Neuronal stem cell (in vitro differentiated cells): ENCODE measurements around the gene MPPED1.
A peak's percentile ranks its signal among the peaks of the same experiment; 100 is the strongest.

Experiments used
- DNase-seq: peaks from one replicate; pipeline ENCODE4 v3.0.0-alpha.2; 2013; ENCODE audit warnings: low spot score
- H2AFZ ChIP-seq: one replicate; pipeline ENCODE4 v1.6.1; 2013; ENCODE audit warnings: mild to moderate bottlenecking, low read length, inconsistent platforms
- H2AK5ac ChIP-seq: 2 replicates; pipeline ENCODE4 v1.6.1; 2013; ENCODE audit warnings: low read depth, mild to moderate bottlenecking, inconsistent platforms, low read length, moderate library complexity, mixed read lengths
- H2BK120ac ChIP-seq: 2 replicates; pipeline ENCODE4 v1.6.1; 2013; ENCODE audit warnings: low read depth, mild to moderate bottlenecking, inconsistent platforms, low read length, moderate library complexity, mixed read lengths
- H2BK12ac ChIP-seq: one replicate; pipeline ENCODE4 v1.6.1; 2013; ENCODE audit warnings: low read length, inconsistent platforms
- H2BK15ac ChIP-seq: 2 replicates; pipeline ENCODE4 v1.6.1; 2013; ENCODE audit warnings: mild to moderate bottlenecking, low read length, inconsistent platforms, mixed read lengths
- H2BK5ac ChIP-seq: one replicate; pipeline ENCODE4 v1.6.1; 2013; ENCODE audit warnings: inconsistent platforms, mild to moderate bottlenecking, low read length, moderate library complexity
- H3K14ac ChIP-seq: one replicate; pipeline ENCODE4 v1.6.1; 2013; ENCODE audit warnings: low read length, inconsistent platforms
- H3K18ac ChIP-seq: 2 replicates; pipeline ENCODE4 v1.6.1; 2013; ENCODE audit warnings: low read length, inconsistent platforms
- H3K23ac ChIP-seq: 2 replicates; pipeline ENCODE4 v1.6.1; 2013; ENCODE audit warnings: low read depth, mild to moderate bottlenecking, mixed read lengths, low read length, inconsistent platforms; ENCODE audit not compliant: poor library complexity
- H3K27ac ChIP-seq: replicated peaks from 3 replicates; pipeline ENCODE4 v1.5.1; 2013; ENCODE audit warnings: low read length, inconsistent platforms
- H3K27me3 ChIP-seq, 3 experiments: 2 replicates each; pipeline ENCODE4 v1.6.1; 2013; ENCODE audit warnings: low read length in 3 of 3, mild to moderate bottlenecking in 2 of 3, inconsistent platforms in 1 of 3, low read depth in 1 of 3, mixed read lengths in 1 of 3, moderate library complexity in 1 of 3; ENCODE audit not compliant: control insufficient read depth in 3 of 3, insufficient read depth in 3 of 3
- H3K36me3 ChIP-seq, 2 donors: replicated peaks in 1 of 2; 2 replicates each; pipeline ENCODE4 v1.6.1; 2013; ENCODE audit warnings: low read length in 2 of 2; ENCODE audit not compliant: control insufficient read depth in 2 of 2, insufficient read depth in 2 of 2
- H3K4ac ChIP-seq: 2 replicates; pipeline ENCODE4 v1.6.1; 2013; ENCODE audit warnings: inconsistent platforms, mild to moderate bottlenecking, low read length, moderate library complexity
- H3K4me1 ChIP-seq, 2 donors: 1 replicate in 1 of 2; 2 replicates in 1 of 2; pipeline ENCODE4 v1.6.1; 2013; ENCODE audit warnings: low read length in 2 of 2, low read depth in 1 of 2; ENCODE audit not compliant: control insufficient read depth in 2 of 2, insufficient read depth in 1 of 2
- H3K4me2 ChIP-seq: one replicate; pipeline ENCODE4 v1.6.1; 2013; ENCODE audit warnings: mild to moderate bottlenecking, low read length, inconsistent platforms; ENCODE audit not compliant: insufficient read depth, poor library complexity, severe bottlenecking
- H3K4me3 ChIP-seq, 2 donors: 2 replicates each; pipeline ENCODE4 v1.5.1; 2013; ENCODE audit warnings: low read length in 2 of 2, mild to moderate bottlenecking in 2 of 2, inconsistent platforms in 1 of 2, moderate library complexity in 1 of 2
- H3K79me1 ChIP-seq: one replicate; pipeline ENCODE4 v1.6.1; 2013; ENCODE audit warnings: low read depth, mild to moderate bottlenecking, inconsistent platforms, low read length, moderate library complexity
- H3K9ac ChIP-seq: one replicate; pipeline ENCODE4 v1.6.1; 2013; ENCODE audit warnings: mild to moderate bottlenecking, low read depth, low read length, inconsistent platforms; ENCODE audit not compliant: poor library complexity
- H3K9me3 ChIP-seq, 2 donors: replicated peaks in 1 of 2; 2 replicates each; pipeline versions ENCODE3 to v1.6.1; 2013; ENCODE audit warnings: low read length in 2 of 2, mild to moderate bottlenecking in 2 of 2, inconsistent platforms in 1 of 2, low read depth in 1 of 2, mixed read lengths in 1 of 2, moderate library complexity in 1 of 2; ENCODE audit not compliant: control insufficient read depth in 2 of 2, insufficient read depth in 1 of 2
- H4K8ac ChIP-seq: one replicate; pipeline ENCODE4 v1.6.1; 2013; ENCODE audit warnings: low read depth, mild to moderate bottlenecking, inconsistent platforms, low read length, moderate library complexity
- H4K91ac ChIP-seq: one replicate; pipeline ENCODE4 v1.6.1; 2013; ENCODE audit warnings: low read length, low read depth, mild to moderate bottlenecking, inconsistent platforms; ENCODE audit not compliant: poor library complexity
- WGBS, 2 donors: extraction: QIAGEN DNeasy Blood & Tissue Kit; methylation state at CpG; one replicate each; pipeline ENCODE4 v1.1.7; 2013; ENCODE audit warnings: missing lambda C conversion rate in 2 of 2, mixed read lengths in 1 of 2; ENCODE audit not compliant: insufficient read length in 2 of 2, insufficient replicate concordance in 1 of 2; ENCODE audit errors: extremely low coverage in 2 of 2; 5-methylcytosine and 5-hydroxymethylcytosine counted together

Gene MPPED1

GRCh38 chr22:43528601-43529360 lies 117.0 kb downstream of the MPPED1 start:
- Histone ChIP-seq H3K23ac (no peak overlapping the region), H3K27ac (no peak overlapping the region), H3K4me2 (no peak overlapping the region), H2BK120ac (no peak overlapping the region), H3K4me1 (peaks cover 0 to 1% of the 10 kb centered on the region in 2 donors), H2BK12ac (no peak overlapping the region), H2AFZ (no peak overlapping the region), H3K9me3 (no peaks in the 10 kb centered on the region), H3K79me1 (no peaks in the 10 kb centered on the region), H3K36me3 (no peaks in the 10 kb centered on the region), H3K4ac (no peak overlapping the region), H3K27me3 (no peaks in the 10 kb centered on the region), H2AK5ac (peak overlapping the region; percentile 42), H2BK15ac (no peak overlapping the region), H4K8ac (no peak overlapping the region), H3K14ac (no peak overlapping the region), H3K4me3 (no peak overlapping the region), H4K91ac (no peak overlapping the region), H2BK5ac (no peak overlapping the region), H3K18ac (peak overlapping the region; percentile 29), H3K9ac (no peak overlapping the region)
- no peak for DNase-seq
- WGBS, 2 donors = no CpG with 5 or more reads among the region's 12 CpGs

DNA sequence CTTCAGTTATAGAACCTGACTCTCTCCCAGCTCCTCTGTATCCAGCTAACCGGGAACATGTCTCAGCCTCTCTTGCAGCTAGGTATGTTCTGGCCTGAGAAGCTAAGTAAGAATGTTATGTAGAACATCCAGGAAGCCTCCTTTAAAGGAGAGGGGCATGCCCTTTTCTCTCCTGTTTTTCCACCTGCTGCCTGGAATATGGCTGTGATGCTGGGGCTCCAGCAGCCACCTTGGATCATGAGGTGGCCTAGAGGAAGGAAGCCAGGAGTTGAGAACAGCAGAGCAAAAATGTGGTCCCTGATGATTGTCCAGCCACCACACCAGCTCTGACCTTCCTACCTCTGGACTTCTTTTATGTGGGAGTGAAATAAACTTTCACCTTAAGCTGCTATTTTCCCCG lies 117.6 kb downstream of the MPPED1 start:
- no peak overlapping the region for H4K91ac ChIP-seq
- H3K23ac ChIP-seq = no peak overlapping the region
- no peak overlapping the region for H2AFZ ChIP-seq
- WGBS, 2 donors = no CpG with 5 or more reads among the region's 2 CpGs
- no peak for DNase-seq
- no peak overlapping the region for H3K4me2 ChIP-seq
- H2BK120ac ChIP-seq = no peak overlapping the region
- no peak overlapping the region for H2AK5ac ChIP-seq
- H3K27ac ChIP-seq = no peak overlapping the region
- H2BK12ac ChIP-seq = no peak overlapping the region
- H3K9me3 ChIP-seq = no peaks in the 10 kb centered on the region
- H3K14ac ChIP-seq = no peak overlapping the region
- no peak overlapping the region for H2BK15ac ChIP-seq
- no peak overlapping the region for H3K18ac ChIP-seq
- no peak overlapping the region for H3K4me3 ChIP-seq
- H3K36me3 ChIP-seq = no peaks in the 10 kb centered on the region
- H3K4me1 ChIP-seq = peaks cover 0 to 1% of the 10 kb centered on the region in 2 donors
- no peaks in the 10 kb centered on the region for H3K79me1 ChIP-seq
- H3K4ac ChIP-seq = no peak overlapping the region
- H3K9ac ChIP-seq = no peak overlapping the region
- H4K8ac ChIP-seq = no peak overlapping the region
- H3K27me3 ChIP-seq = no peaks in the 10 kb centered on the region
- H2BK5ac ChIP-seq = no peak overlapping the region

DNA sequence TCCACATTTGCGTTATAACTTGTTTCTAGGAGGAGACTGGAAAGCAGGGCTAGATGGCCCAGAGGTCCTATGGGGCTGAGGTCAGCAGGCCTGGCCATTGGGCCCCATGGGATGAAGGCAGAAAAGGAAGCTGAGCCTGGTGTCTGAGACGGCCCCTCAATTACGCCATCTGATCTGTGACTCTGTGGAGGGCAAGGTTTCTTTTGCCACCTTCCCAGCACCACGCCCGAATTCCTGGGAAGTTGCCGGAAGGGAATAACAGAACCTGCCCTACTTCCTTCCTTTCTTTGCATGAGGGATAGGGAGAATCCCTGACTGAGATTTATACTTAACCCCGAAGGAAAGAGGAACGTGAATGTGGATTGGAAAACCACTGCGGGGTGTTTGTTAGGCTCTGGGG lies 118.1 kb downstream of the MPPED1 start:
- no peak overlapping the region for H3K4me3 ChIP-seq
- peak overlapping the region; percentile 51 for H2BK15ac ChIP-seq
- H2AFZ ChIP-seq = no peak overlapping the region
- H3K9me3 ChIP-seq = no peaks in the 10 kb centered on the region
- no peaks in the 10 kb centered on the region for H3K79me1 ChIP-seq
- no peak overlapping the region for H3K18ac ChIP-seq
- WGBS, 2 donors = no CpG with 5 or more reads among the region's 9 CpGs
- no peak overlapping the region for H3K9ac ChIP-seq
- H3K36me3 ChIP-seq = no peaks in the 10 kb centered on the region
- H4K91ac ChIP-seq = no peak overlapping the region
- no peaks in the 10 kb centered on the region for H3K27me3 ChIP-seq
- no peak overlapping the region for H4K8ac ChIP-seq
- no peak overlapping the region for H3K23ac ChIP-seq
- H2BK5ac ChIP-seq = peak overlapping the region; percentile 9
- no peak for DNase-seq
- no peak overlapping the region for H2BK12ac ChIP-seq
- peaks cover 0 to 1% of the 10 kb centered on the region in 2 donors for H3K4me1 ChIP-seq
- H2BK120ac ChIP-seq = peak overlapping the region; percentile 48
- no peak overlapping the region for H3K14ac ChIP-seq
- H3K4me2 ChIP-seq = no peak overlapping the region
- H3K4ac ChIP-seq = no peak overlapping the region
- H2AK5ac ChIP-seq = peak overlapping the region; percentile 84
- H3K27ac ChIP-seq = no peak overlapping the region

DNA sequence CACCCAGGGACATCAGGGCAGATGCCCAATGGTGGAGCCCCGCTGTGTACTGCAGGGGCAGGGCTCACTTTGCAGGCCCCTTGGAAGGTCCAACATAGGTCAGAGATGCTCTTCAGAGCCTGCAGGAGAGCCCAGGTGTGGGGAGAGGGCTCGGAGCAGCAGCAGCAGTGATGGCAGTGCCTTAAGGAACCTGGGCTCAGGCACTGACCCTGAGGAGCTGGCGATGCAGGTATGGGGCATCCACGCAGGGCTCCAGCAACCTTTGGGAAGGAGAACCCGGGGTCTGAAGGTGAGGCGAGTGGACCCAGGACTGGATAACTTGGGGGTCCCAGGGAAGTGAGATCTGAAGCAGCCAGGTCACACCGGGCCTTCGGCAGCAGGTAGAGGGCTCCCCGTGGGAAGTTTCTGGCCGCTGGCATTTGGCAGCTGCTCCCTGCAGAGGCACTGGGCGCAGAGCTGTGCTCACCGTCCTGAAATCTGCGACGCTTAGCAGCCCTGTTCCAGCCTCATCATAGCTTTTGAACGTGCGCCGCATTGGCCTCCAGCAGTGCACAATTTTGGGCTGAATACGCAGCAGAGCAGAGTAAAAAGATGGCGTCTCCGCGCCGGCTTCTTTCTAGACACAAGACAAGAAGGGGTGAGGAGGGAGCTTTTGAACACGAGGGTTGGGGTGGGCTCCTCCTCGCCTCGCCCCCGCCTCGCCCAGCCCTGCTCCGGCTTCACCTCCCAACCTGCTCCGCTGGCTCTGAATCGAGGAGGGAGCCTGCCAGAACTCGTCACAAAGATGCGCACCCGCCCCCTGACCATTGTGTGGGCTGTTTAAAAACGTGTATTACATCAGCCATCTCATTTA lies 118.8 kb downstream of the MPPED1 start:
- Histone ChIP-seq H3K9ac (no peak overlapping the region), H3K36me3 (no peaks in the 10 kb centered on the region), H2AFZ (no peak overlapping the region), H3K79me1 (no peaks in the 10 kb centered on the region), H3K27ac (no peak overlapping the region), H3K4me2 (no peak overlapping the region), H3K18ac (no peak overlapping the region), H3K14ac (no peak overlapping the region), H2BK15ac (peak overlapping the region; percentile 51), H3K4ac (no peak overlapping the region), H3K4me3 (no peak overlapping the region), H4K8ac (no peak overlapping the region), H3K23ac (no peak overlapping the region), H2AK5ac (peak overlapping the region; percentile 84), H3K4me1 (peaks cover 0 to 1% of the 10 kb centered on the region in 2 donors), H3K9me3 (no peaks in the 10 kb centered on the region), H2BK5ac (peak overlapping the region; percentile 9), H3K27me3 (no peaks in the 10 kb centered on the region), H2BK12ac (no peak overlapping the region), H2BK120ac (peak overlapping the region; percentile 48), H4K91ac (no peak overlapping the region)
- no peak for DNase-seq
- WGBS, 2 donors = no CpG with 5 or more reads among the region's 34 CpGs
